ENCODE measurements around the gene KCNK7. TPM values are rescaled to one million over a fixed set of nuclear protein-coding genes. Genes with fewer than 3 reads are reported as not detected.
A peak's percentile ranks its signal among the peaks of the same experiment; 100 is the strongest.

Gene KCNK7
- total RNA-seq, 6 donors from 2014 or later = 0.59 to 3.7 (median 1.7) TPM; not detected in 1

- TF ChIP-seq POLR2AphosphoS5 (IDR thresholded peaks at IDR 0.05) = no peak
- TF ChIP-seq POLR2A (IDR thresholded peaks at IDR 0.05) = no peak
- no peak for TF ChIP-seq EP300 (IDR thresholded peaks at IDR 0.05)
- TF ChIP-seq CTCF (IDR thresholded peaks at IDR 0.05) = no peak
- no peak overlapping the region for H3K4me3 ChIP-seq
- H3K4me1 ChIP-seq = peaks cover 13 to 29% (median 16%) of the 10 kb centered on the region in 4 donors
- H3K27me3 ChIP-seq = no peaks in the 10 kb centered on the region
- ATAC-seq (ENCODE audit: low FRiP score in 2 of 2) (no peak), DNase-seq (peak in 1 of 2 donors; percentile 70)
- 90 to 92% methylated on average over 7 to 13 of the region's 14 CpGs for WGBS, 2 donors
- no peaks in the 10 kb centered on the region for H3K9me3 ChIP-seq
- no peak overlapping the region for H3K27ac ChIP-seq
- peaks cover 21 to 65% (median 51%) of the 10 kb centered on the region in 4 donors for H3K36me3 ChIP-seq
Observed at GRCh38 chr11:65618763-65619162, 23.2 kb upstream of the KCNK7 start.

GRCh38 chr11:65617990-65618751 is 22.6 kb upstream of the KCNK7 start:
- ATAC-seq (ENCODE audit: low FRiP score in 2 of 2) = no peak

GRCh38 chr11:65617136-65617850 is 21.7 kb upstream of the KCNK7 start:
- 88 to 94% methylated on average over 8 to 17 of the region's 17 CpGs for WGBS, 2 donors
- H3K27ac ChIP-seq = peak overlapping the region in 1 of 4 donors; percentile 95
- DNase-seq = no peak
- no peak for TF ChIP-seq POLR2A (IDR thresholded peaks at IDR 0.05)
- TF ChIP-seq CTCF (IDR thresholded peaks at IDR 0.05) = no peak
- no peak for TF ChIP-seq POLR2AphosphoS5 (IDR thresholded peaks at IDR 0.05)
- no peak for TF ChIP-seq EP300 (IDR thresholded peaks at IDR 0.05)
- peaks cover 24 to 44% (median 29%) of the 10 kb centered on the region in 4 donors for H3K4me1 ChIP-seq
- ATAC-seq (ENCODE audit: low FRiP score in 2 of 2) = no peak
- peaks cover 21 to 59% (median 45%) of the 10 kb centered on the region in 4 donors for H3K36me3 ChIP-seq
- no peaks in the 10 kb centered on the region for H3K9me3 ChIP-seq
- H3K4me3 ChIP-seq = peak overlapping the region in 1 of 4 donors; percentile 99
- H3K27me3 ChIP-seq = no peaks in the 10 kb centered on the region

More at GRCh38 chr11:65617990-65618751, 22.6 kb upstream of the KCNK7 start:
- peak in 1 of 2 donors; percentile 79 for DNase-seq
- no peaks in the 10 kb centered on the region for H3K9me3 ChIP-seq
- TF ChIP-seq POLR2AphosphoS5 (IDR thresholded peaks at IDR 0.05) (no peak), EP300 (IDR thresholded peaks at IDR 0.05) (no peak), CTCF (IDR thresholded peaks at IDR 0.05) (no peak)
- 94 to 100% methylated on average over 1 to 28 of the region's 33 CpGs for WGBS, 2 donors
- H3K27ac ChIP-seq = no peak overlapping the region
- no peak overlapping the region for H3K4me3 ChIP-seq
- H3K4me1 ChIP-seq = peaks cover 15 to 35% (median 20%) of the 10 kb centered on the region in 4 donors
- no peaks in the 10 kb centered on the region for H3K27me3 ChIP-seq
- peaks cover 21 to 59% (median 48%) of the 10 kb centered on the region in 4 donors for H3K36me3 ChIP-seq

GRCh38 chr11:65616575-65617001 is 21.0 kb upstream of the KCNK7 start:
- no peak for TF ChIP-seq POLR2A (IDR thresholded peaks at IDR 0.05)
- no peak for TF ChIP-seq CTCF (IDR thresholded peaks at IDR 0.05)
- no peak for TF ChIP-seq POLR2AphosphoS5 (IDR thresholded peaks at IDR 0.05)
- no peak for TF ChIP-seq EP300 (IDR thresholded peaks at IDR 0.05)
- Histone ChIP-seq H3K9me3 (no peaks in the 10 kb centered on the region), H3K27me3 (no peaks in the 10 kb centered on the region), H3K4me3 (peak overlapping the region; percentile 94 to 100 (median 98)), H3K27ac (peak overlapping the region; percentile 94 to 96 (median 95)), H3K4me1 (peaks cover 27 to 51% (median 35%) of the 10 kb centered on the region in 4 donors), H3K36me3 (peaks cover 21 to 55% (median 43%) of the 10 kb centered on the region in 4 donors)
- WGBS, 2 donors = 56 to 71% methylated on average over 10 of the region's 10 CpGs
- ATAC-seq (ENCODE audit: low FRiP score in 2 of 2) = no peak
- no peak for DNase-seq
